Panc1 (cell line): Measurements from ENCODE around the gene CYP2F1. TPM values are rescaled to one million over a fixed set of nuclear protein-coding genes. Genes with fewer than 3 reads are reported as not detected.
"Not testable (repeated sequence)": the region's sequence is repeated elsewhere in the genome, so short reads cannot be mapped to it uniquely, and the experiment has no call there.

Source experiments
- ATAC-seq: fragments of 200-7000 bp; cut with Tn5 transposase; 2 replicates; pipeline ENCODE4 v1.9.1; 2020; ENCODE audit warnings: mild to moderate bottlenecking, moderate library complexity
- BruUV-seq: library from RNA; stranded (reverse); fragments of 400-500 nt; replicated peaks from 2 replicates; lab custom pipeline; 2021; lab: Mats Ljungman, UMichigan
- CTCF ChIA-PET: fragments of 300-600 bp; sonication (Branson Sonifier 250); formaldehyde crosslinking; loops from one replicate; lab custom pipeline; 2022; ENCODE audit warnings: antibody characterized with exemption; lab: Charles Lee
- POLR2A ChIA-PET: fragments of 300-600 bp; sonication (Branson Sonifier 250); formaldehyde crosslinking; loops from one replicate; lab custom pipeline; 2022; ENCODE audit warnings: antibody characterized with exemption; lab: Charles Lee
- DNase-seq: peaks from one replicate; pipeline ENCODE4 v3.0.0-alpha.2; 2010; ENCODE audit warnings: low read depth, low spot score
- H3K27ac ChIP-seq: 2 replicates; pipeline ENCODE4 v1.5.1; 2011; ENCODE audit warnings: mild to moderate bottlenecking, low read length, inconsistent platforms
- H3K27me3 ChIP-seq: fragments of 200-500 bp; sonication (Bioruptor generic); 2 replicates; pipeline ENCODE4 v1.6.0; 2014; ENCODE audit warnings: low read length, inconsistent platforms; ENCODE audit not compliant: control insufficient read depth, insufficient read depth
- H3K36me3 ChIP-seq: fragments of 200-500 bp; sonication (Bioruptor generic); 2 replicates; pipeline ENCODE4 v1.5.1; 2014; ENCODE audit warnings: inconsistent platforms, mild to moderate bottlenecking, low read length, moderate library complexity; ENCODE audit not compliant: control insufficient read depth, insufficient read depth
- H3K4me1 ChIP-seq: 2 replicates; pipeline ENCODE4 v1.5.1; 2011; ENCODE audit warnings: inconsistent platforms, mild to moderate bottlenecking, low read length, moderate library complexity; ENCODE audit not compliant: control insufficient read depth, insufficient read depth
- H3K4me3 ChIP-seq, 2 experiments: 2 replicates each; pipeline ENCODE4 v1.5.1; 2011 to 2012; ENCODE audit warnings: low read depth in 2 of 2, low read length in 2 of 2, mild to moderate bottlenecking in 2 of 2, inconsistent platforms in 1 of 2, moderate library complexity in 1 of 2
- H3K9me3 ChIP-seq: fragments of 200-500 bp; sonication (Bioruptor generic); 2 replicates; pipeline ENCODE4 v1.5.1; 2014; ENCODE audit warnings: low read depth, mild to moderate bottlenecking, inconsistent platforms, low read length, moderate library complexity; ENCODE audit not compliant: control insufficient read depth, insufficient read depth
- POLR2AphosphoS5 ChIP-seq: IDR thresholded peaks from 2 replicates; pipeline ENCODE4 v1.6.1; 2012; ENCODE audit warnings: mild to moderate bottlenecking, low read depth, low read length, moderate library complexity
- SIN3A ChIP-seq: IDR thresholded peaks from 2 replicates; pipeline ENCODE4 v1.6.1; 2012; ENCODE audit warnings: low read depth, mild to moderate bottlenecking, low read length, moderate library complexity, borderline replicate concordance; ENCODE audit not compliant: insufficient read depth
- TCF7L2 ChIP-seq: IDR thresholded peaks from 2 replicates; pipeline ENCODE4 v1.6.1; 2011; ENCODE audit warnings: mild to moderate bottlenecking, low read depth, low read length, inconsistent platforms
- in situ Hi-C: cut with HindIII; loops from 2 replicates; pipeline ENCODE4 v1.10.0; 2016; ENCODE audit warnings: low sequenced_read_pairs, low pct_unique_long_range_greater_than_20kb
- intact Hi-C: fragments of 100-400 bp; cut with micrococcal nuclease; formaldehyde crosslinking; loops from one replicate; pipeline ENCODE4 v1.10.0; 2022; ENCODE audit not compliant: unreplicated experiment
- total RNA-seq: library from RNA; stranded (reverse); gene quantifications from one replicate; pipeline ENCODE4 v1.2.1, GENCODE V29; 2021; ENCODE audit not compliant: unreplicated experiment
- TF ChIP-seq, protein P1 (sequence below), 2 experiments: IDR thresholded peaks; 2 replicates each; pipeline ENCODE4 v1.6.1; 2011 to 2012; ENCODE audit warnings: low read depth in 2 of 2, control low read depth in 1 of 2, low read length in 1 of 2, mild to moderate bottlenecking in 1 of 2, moderate library complexity in 1 of 2; ENCODE audit not compliant: insufficient read depth in 1 of 2
- TF ChIP-seq, protein P2 (sequence below): fragments of 450-650 bp; IDR thresholded peaks from 2 replicates; pipeline ENCODE4 v1.5.1; 2017; ENCODE audit warnings: mild to moderate bottlenecking

Gene CYP2F1
- total RNA-seq, 1 experiment from 2014 or later = not detected

DNA sequence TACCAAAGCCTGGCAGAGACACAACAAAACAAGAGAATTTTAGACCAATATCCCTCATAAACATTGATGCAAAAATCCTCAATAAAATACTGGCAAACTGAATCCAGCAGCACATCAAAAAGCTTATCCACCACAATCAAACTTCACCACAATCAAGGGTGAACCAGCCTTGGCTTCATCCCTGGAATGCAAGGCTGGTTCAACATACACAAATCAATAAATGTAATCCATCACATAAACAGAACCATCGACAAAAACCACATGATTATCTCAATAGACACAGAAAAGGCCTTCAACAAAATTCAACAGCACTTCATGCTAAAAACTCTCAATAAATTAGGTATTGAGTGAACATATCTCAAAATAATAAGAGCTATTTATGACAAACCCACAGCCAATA is 12.0 kb upstream of the CYP2F1 start:
- H3K36me3 ChIP-seq, ATAC-seq, DNase-seq, CTCF ChIA-PET, H3K4me1 ChIP-seq, POLR2A ChIA-PET, intact Hi-C loops, in situ Hi-C loops, H3K4me3 ChIP-seq, H3K27me3 ChIP-seq, BruUV-seq, H3K9me3 ChIP-seq, H3K27ac ChIP-seq: not testable (repeated sequence)

DNA sequence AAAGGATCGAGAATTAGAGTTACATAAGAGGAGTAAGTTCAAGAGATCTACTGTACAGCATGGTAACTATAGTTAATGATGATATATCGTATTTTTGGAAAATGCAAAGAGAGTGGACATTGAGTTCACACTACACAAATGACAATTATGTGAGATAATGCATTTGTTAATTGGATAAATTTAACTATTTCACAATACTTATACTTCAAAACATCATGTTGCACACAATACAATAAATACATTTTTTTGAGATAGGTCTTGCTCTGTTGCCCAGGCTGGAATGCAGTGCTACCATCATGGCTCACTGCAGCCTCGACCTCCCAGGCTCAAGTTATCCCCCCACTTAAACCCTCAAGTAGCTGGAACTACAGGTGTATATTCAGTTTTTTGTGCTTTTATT is 8.1 kb upstream of the CYP2F1 start:
- DNase-seq (no peak), ATAC-seq (no peak)
- in situ Hi-C loops = no loop called here
- BruUV-seq = no TSS peak
- Histone ChIP-seq H3K27me3 (no peaks in the 10 kb centered on the region), H3K9me3 (no peaks in the 10 kb centered on the region), H3K27ac (no peak overlapping the region), H3K36me3 (no peaks in the 10 kb centered on the region), H3K4me3 (no peak overlapping the region), H3K4me1 (no peaks in the 10 kb centered on the region)
- ChIA-PET CTCF (no interaction called here), POLR2A (no interaction called here)
- intact Hi-C loops = no loop called here
- TF ChIP-seq SIN3A (no peak), TCF7L2 (no peak), POLR2AphosphoS5 (no peak)
- TF ChIP-seq, protein P1, sequence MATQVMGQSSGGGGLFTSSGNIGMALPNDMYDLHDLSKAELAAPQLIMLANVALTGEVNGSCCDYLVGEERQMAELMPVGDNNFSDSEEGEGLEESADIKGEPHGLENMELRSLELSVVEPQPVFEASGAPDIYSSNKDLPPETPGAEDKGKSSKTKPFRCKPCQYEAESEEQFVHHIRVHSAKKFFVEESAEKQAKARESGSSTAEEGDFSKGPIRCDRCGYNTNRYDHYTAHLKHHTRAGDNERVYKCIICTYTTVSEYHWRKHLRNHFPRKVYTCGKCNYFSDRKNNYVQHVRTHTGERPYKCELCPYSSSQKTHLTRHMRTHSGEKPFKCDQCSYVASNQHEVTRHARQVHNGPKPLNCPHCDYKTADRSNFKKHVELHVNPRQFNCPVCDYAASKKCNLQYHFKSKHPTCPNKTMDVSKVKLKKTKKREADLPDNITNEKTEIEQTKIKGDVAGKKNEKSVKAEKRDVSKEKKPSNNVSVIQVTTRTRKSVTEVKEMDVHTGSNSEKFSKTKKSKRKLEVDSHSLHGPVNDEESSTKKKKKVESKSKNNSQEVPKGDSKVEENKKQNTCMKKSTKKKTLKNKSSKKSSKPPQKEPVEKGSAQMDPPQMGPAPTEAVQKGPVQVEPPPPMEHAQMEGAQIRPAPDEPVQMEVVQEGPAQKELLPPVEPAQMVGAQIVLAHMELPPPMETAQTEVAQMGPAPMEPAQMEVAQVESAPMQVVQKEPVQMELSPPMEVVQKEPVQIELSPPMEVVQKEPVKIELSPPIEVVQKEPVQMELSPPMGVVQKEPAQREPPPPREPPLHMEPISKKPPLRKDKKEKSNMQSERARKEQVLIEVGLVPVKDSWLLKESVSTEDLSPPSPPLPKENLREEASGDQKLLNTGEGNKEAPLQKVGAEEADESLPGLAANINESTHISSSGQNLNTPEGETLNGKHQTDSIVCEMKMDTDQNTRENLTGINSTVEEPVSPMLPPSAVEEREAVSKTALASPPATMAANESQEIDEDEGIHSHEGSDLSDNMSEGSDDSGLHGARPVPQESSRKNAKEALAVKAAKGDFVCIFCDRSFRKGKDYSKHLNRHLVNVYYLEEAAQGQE (IDR thresholded peaks at IDR 0.05; ENCODE audit: insufficient read depth in 1 of 2, low read depth in 2 of 2, low read length in 1 of 2) = no peak
- TF ChIP-seq, protein P2, sequence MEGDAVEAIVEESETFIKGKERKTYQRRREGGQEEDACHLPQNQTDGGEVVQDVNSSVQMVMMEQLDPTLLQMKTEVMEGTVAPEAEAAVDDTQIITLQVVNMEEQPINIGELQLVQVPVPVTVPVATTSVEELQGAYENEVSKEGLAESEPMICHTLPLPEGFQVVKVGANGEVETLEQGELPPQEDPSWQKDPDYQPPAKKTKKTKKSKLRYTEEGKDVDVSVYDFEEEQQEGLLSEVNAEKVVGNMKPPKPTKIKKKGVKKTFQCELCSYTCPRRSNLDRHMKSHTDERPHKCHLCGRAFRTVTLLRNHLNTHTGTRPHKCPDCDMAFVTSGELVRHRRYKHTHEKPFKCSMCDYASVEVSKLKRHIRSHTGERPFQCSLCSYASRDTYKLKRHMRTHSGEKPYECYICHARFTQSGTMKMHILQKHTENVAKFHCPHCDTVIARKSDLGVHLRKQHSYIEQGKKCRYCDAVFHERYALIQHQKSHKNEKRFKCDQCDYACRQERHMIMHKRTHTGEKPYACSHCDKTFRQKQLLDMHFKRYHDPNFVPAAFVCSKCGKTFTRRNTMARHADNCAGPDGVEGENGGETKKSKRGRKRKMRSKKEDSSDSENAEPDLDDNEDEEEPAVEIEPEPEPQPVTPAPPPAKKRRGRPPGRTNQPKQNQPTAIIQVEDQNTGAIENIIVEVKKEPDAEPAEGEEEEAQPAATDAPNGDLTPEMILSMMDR = no peak

DNA sequence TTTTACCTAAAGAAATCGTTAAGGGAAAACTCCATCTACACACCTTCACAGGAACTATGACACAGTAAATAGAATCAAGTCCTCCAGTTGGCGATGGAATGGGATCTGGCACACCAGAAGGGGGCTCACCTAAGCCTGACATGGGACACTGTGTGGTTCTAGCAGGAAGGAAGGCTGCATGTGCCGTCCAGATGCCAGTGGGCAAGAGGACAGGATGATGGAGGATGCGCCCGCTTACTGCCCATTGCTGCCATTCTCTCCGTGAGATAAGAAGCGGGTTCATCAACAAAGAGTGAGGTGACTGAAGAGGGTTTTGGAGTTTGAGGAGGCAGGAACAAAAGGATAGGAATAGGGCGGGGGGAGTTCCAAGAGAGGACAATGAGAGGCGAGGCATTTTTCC is 2.9 kb upstream of the CYP2F1 start:
- no peak for ATAC-seq
- TF ChIP-seq TCF7L2 (no peak), SIN3A (no peak), POLR2AphosphoS5 (no peak)
- TF ChIP-seq, protein P1 (IDR thresholded peaks at IDR 0.05; ENCODE audit: insufficient read depth in 1 of 2, low read depth in 2 of 2, low read length in 1 of 2) = no peak
- TF ChIP-seq, protein P2 = no peak
- Histone ChIP-seq H3K4me1 (no peaks in the 10 kb centered on the region), H3K4me3 (no peak overlapping the region), H3K9me3 (no peaks in the 10 kb centered on the region), H3K27ac (no peak overlapping the region), H3K27me3 (no peaks in the 10 kb centered on the region), H3K36me3 (no peaks in the 10 kb centered on the region)
- intact Hi-C loops (no loop called here), in situ Hi-C loops (no loop called here)
- no peak for DNase-seq
- ChIA-PET POLR2A (no interaction called here), CTCF (no interaction called here)
- no TSS peak for BruUV-seq
